Activated B cell treated with CpG ODN at 0.5 μM for 24 hours (primary cell): ENCODE data around the gene SSPN. TPM values are rescaled to one million over a fixed set of nuclear protein-coding genes. Genes with fewer than 3 reads are reported as not detected.

Experiments
- ATAC-seq: fragments of 200-7000 bp; cut with Tn5 transposase; one replicate; pipeline ENCODE4 v1.10.0; 2021; ENCODE audit warnings: low read depth, mild to moderate bottlenecking, moderate library complexity
- CTCF ChIA-PET: fragments of 350-600 bp; sonication (Branson Sonifier 250); formaldehyde crosslinking; loops from one replicate; lab custom pipeline; 2021; ENCODE audit warnings: antibody characterized with exemption; lab: Charles Lee
- POLR2A ChIA-PET: fragments of 350-600 bp; sonication (Branson Sonifier 250); formaldehyde crosslinking; loops from one replicate; lab custom pipeline; 2021; ENCODE audit warnings: antibody characterized with exemption; lab: Charles Lee
- DNase-seq: peaks from one replicate; pipeline ENCODE4 v3.0.0; 2022
- H3K27ac Mint-ChIP-seq: one replicate; pipeline ENCODE4 v1.8.0; 2020; ENCODE audit warnings: mixed read lengths
- H3K27me3 Mint-ChIP-seq: one replicate; pipeline ENCODE4 v1.8.0; 2021; ENCODE audit warnings: mixed read lengths
- H3K36me3 Mint-ChIP-seq: one replicate; pipeline ENCODE4 v1.8.0; 2021; ENCODE audit warnings: low read depth, mixed read lengths
- H3K4me1 Mint-ChIP-seq: one replicate; pipeline ENCODE4 v1.8.0; 2021; ENCODE audit warnings: mixed read lengths
- H3K4me3 Mint-ChIP-seq: one replicate; pipeline ENCODE4 v1.8.0; 2020; ENCODE audit warnings: mild to moderate bottlenecking, mixed read lengths
- H3K9me3 Mint-ChIP-seq: one replicate; pipeline ENCODE4 v1.8.0; 2020; ENCODE audit warnings: mixed read lengths
- CTCF ChIP-seq: fragments of 200-600 bp; IDR thresholded peaks from one replicate; pipeline ENCODE4 v1.8.0; 2022; ENCODE audit warnings: antibody characterized with exemption, mild to moderate bottlenecking
- intact Hi-C: fragments of 100-400 bp; cut with micrococcal nuclease; formaldehyde crosslinking; loops from one replicate; pipeline ENCODE4 v1.15.1; 2024
- total RNA-seq: library from RNA; stranded (reverse); gene quantifications from 2 replicates; pipeline ENCODE4 v1.2.3, GENCODE V29; 2022

The SSPN gene
- total RNA-seq, 1 donor from 2014 or later, result 3.0 TPM

DNA sequence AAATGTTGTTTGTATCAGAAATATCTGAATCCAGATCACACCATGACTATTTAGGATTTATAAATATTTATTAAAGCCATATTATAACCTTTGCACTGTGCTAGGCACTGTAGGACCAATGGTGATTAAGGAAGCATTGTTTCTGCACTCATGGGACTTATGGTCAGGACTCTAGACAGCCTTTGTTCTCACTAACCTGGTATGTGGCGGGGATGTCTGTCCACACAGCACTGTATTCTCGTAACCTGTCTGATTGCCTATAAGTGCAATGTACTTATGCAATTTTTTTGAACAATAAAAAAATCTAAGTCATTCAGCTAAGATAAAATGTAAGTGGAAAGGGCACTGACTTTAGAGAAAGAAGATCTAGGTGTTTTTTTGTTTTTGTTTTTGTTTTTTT lies 6.7 kb upstream of the SSPN start:
- no peak overlapping the region for H3K4me3 Mint-ChIP-seq
- peaks cover 22% of the 10 kb centered on the region for H3K4me1 Mint-ChIP-seq
- ChIA-PET POLR2A (interaction anchor here (0.7 to 1.7 kb wide), 2 partner anchors 9 to 66 kb away, joined by 3 to 4 read pairs; no protein-coding TSS in a partner anchor), CTCF (no interaction called here)
- no peaks in the 10 kb centered on the region for H3K9me3 Mint-ChIP-seq
- no peak for ATAC-seq
- no peak for DNase-seq
- no peaks in the 10 kb centered on the region for H3K27me3 Mint-ChIP-seq
- no peak for TF ChIP-seq CTCF
- intact Hi-C loops, result loop anchor here (2.0 to 5.0 kb wide), 2 partner anchors 214 to 424 kb away; no protein-coding TSS in a partner anchor
- no peaks in the 10 kb centered on the region for H3K36me3 Mint-ChIP-seq
- no peak overlapping the region for H3K27ac Mint-ChIP-seq

- no peak for ATAC-seq
- intact Hi-C loops, result loop anchor here (5.0 kb wide), 1 partner anchor 460 kb away; no protein-coding TSS in a partner anchor
- Mint-ChIP-seq H3K27me3 (no peaks in the 10 kb centered on the region), H3K27ac (no peak overlapping the region), H3K4me1 (peaks cover 22% of the 10 kb centered on the region), H3K4me3 (no peak overlapping the region), H3K9me3 (no peaks in the 10 kb centered on the region), H3K36me3 (peaks cover 2% of the 10 kb centered on the region)
- ChIA-PET CTCF (no interaction called here), POLR2A (interaction anchor here (1.2 kb wide), 1 partner anchor 67 kb away, joined by 5 read pairs; no protein-coding TSS in a partner anchor)
- no peak for TF ChIP-seq CTCF
- no peak for DNase-seq
Observed at GRCh38 chr12:26192142-26192541, 3.2 kb upstream of the SSPN start.

GRCh38 chr12:26193539-26193938 lies 1.8 kb upstream of the SSPN start:
- ATAC-seq, result no peak
- no peak for DNase-seq
- peaks cover 2% of the 10 kb centered on the region for H3K36me3 Mint-ChIP-seq
- no peak overlapping the region for H3K4me3 Mint-ChIP-seq
- CTCF ChIA-PET, result interaction anchor here (2.5 kb wide), 1 partner anchor 72 kb away, joined by 8 read pairs; no protein-coding TSS in a partner anchor
- intact Hi-C loops, result loop anchor here (5.0 kb wide), 1 partner anchor 459 kb away; no protein-coding TSS in a partner anchor
- H3K27ac Mint-ChIP-seq, result no peak overlapping the region
- TF ChIP-seq CTCF, result no peak
- H3K27me3 Mint-ChIP-seq, result no peaks in the 10 kb centered on the region
- POLR2A ChIA-PET, result interaction anchor here (5.2 kb wide), 1 partner anchor 36 kb away, joined by 44 read pairs; no protein-coding TSS in a partner anchor
- H3K4me1 Mint-ChIP-seq, result peaks cover 13% of the 10 kb centered on the region
- no peaks in the 10 kb centered on the region for H3K9me3 Mint-ChIP-seq

GRCh38 chr12:26195641-26196420 lies 458 bp downstream of the SSPN start:
- ATAC-seq, result peak; percentile 82
- CTCF ChIA-PET, result interaction anchor here (0.8 to 2.5 kb wide), 3 partner anchors 37 to 99 kb away, joined by 3 to 8 read pairs (median 4); no protein-coding TSS in a partner anchor
- peak overlapping the region; percentile 87 for H3K27ac Mint-ChIP-seq

More at GRCh38 chr12:26195641-26196420, 458 bp downstream of the SSPN start:
- intact Hi-C loops, result loop anchor here (1.0 to 5.0 kb wide), 5 partner anchors 39 to 121 kb away; no protein-coding TSS in a partner anchor
- H3K36me3 Mint-ChIP-seq, result peaks cover 2% of the 10 kb centered on the region
- peak; percentile 46 for DNase-seq
- H3K4me1 Mint-ChIP-seq, result peaks cover 13% of the 10 kb centered on the region
- no peak for TF ChIP-seq CTCF
- no peaks in the 10 kb centered on the region for H3K27me3 Mint-ChIP-seq
- POLR2A ChIA-PET, result interaction anchor here (1.0 to 5.2 kb wide), 7 partner anchors 15 to 123 kb away, joined by 4 to 44 read pairs (median 7); partner anchors contain the start of gene BHLHE41
- H3K4me3 Mint-ChIP-seq, result peak overlapping the region; percentile 94
- H3K9me3 Mint-ChIP-seq, result no peaks in the 10 kb centered on the region
